C4-2B (cell line): Measurements from ENCODE around the gene FADS2.

Source experiments
- ZFX ChIP-seq: fragments of 450-650 bp; IDR thresholded peaks from 2 replicates; pipeline ENCODE4 v1.6.1; 2017
- TF ChIP-seq, protein P1 (sequence below): fragments of 450-650 bp; conservative IDR thresholded peaks from 2 replicates; pipeline ENCODE4 v1.5.1; 2017; ENCODE audit warnings: mild to moderate bottlenecking

- TF ChIP-seq, protein P1, sequence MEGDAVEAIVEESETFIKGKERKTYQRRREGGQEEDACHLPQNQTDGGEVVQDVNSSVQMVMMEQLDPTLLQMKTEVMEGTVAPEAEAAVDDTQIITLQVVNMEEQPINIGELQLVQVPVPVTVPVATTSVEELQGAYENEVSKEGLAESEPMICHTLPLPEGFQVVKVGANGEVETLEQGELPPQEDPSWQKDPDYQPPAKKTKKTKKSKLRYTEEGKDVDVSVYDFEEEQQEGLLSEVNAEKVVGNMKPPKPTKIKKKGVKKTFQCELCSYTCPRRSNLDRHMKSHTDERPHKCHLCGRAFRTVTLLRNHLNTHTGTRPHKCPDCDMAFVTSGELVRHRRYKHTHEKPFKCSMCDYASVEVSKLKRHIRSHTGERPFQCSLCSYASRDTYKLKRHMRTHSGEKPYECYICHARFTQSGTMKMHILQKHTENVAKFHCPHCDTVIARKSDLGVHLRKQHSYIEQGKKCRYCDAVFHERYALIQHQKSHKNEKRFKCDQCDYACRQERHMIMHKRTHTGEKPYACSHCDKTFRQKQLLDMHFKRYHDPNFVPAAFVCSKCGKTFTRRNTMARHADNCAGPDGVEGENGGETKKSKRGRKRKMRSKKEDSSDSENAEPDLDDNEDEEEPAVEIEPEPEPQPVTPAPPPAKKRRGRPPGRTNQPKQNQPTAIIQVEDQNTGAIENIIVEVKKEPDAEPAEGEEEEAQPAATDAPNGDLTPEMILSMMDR: no peak
- no peak for TF ChIP-seq ZFX
These were observed 74.2 kb downstream of the FADS2 start for GRCh38 chr11:61902313-61902712.
